Measurements from ENCODE around the gene ADGRL1. TPM values are rescaled to one million over a fixed set of nuclear protein-coding genes. Genes with fewer than 3 reads are reported as not detected.

ADGRL1 gene
- total RNA-seq, 1 donor = 2.5 TPM

DNA sequence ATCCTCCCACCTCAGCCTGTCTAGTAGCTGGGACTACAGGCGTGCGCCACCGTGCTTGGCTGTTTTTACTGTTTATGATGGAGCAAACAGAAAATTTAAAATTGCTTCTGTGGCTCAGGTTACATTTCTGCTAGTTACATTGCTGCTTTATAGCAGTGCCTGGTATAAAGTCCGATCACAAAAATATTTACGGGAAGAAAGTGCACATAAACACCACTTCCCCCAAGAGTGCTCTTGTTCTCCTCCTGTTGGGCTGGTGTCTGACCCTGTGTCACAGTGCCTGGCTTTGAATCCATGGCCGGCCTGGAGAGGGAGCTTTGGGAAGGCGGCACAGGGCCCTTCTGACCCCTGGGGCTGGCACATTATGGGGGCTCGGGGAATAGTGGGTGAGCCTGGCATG is 100.3 kb downstream of the ADGRL1 start:
- Histone ChIP-seq H3K27me3 (ENCODE audit: insufficient read depth, low read length) (no peaks in the 10 kb centered on the region), H3K36me3 (ENCODE audit: insufficient read depth, low read length) (peaks cover 44% of the 10 kb centered on the region)

DNA sequence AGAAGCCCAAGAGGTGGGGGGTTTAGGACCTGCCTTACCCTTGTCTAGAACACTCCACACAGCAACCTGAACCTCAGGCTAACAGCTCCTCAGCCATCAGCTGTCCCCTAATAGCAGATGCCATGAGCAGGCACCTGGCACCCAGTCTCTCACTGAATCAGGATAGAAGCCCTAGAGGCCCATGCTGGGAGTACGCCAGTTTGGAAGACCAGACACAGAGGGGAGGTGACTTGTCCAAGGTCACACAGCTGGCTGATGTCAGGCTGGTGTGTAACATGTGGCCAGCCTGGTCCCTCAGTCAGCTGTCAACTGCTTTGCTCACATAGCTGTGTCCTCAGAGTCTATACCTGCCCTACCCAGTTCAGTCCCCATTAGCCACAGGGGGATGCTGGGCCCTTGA is 102.7 kb downstream of the ADGRL1 start:
- Histone ChIP-seq H3K79me2 (ENCODE audit: insufficient read depth, low read length) (peaks cover 9% of the 10 kb centered on the region), H3K4me2 (ENCODE audit: insufficient read depth, low read length) (no peak overlapping the region), H4K20me1 (ENCODE audit: insufficient read depth, low read length) (peaks cover 4% of the 10 kb centered on the region), H3K4me1 (ENCODE audit: insufficient read depth, low read length) (peaks cover 10% of the 10 kb centered on the region), H3K4me3 (ENCODE audit: insufficient read depth, low read length) (no peak overlapping the region), H2AFZ (ENCODE audit: low read length) (no peak overlapping the region), H3K9me3 (ENCODE audit: low read depth, low read length) (no peaks in the 10 kb centered on the region), H3K36me3 (ENCODE audit: insufficient read depth, low read length) (peaks cover 48% of the 10 kb centered on the region), H3K27me3 (ENCODE audit: insufficient read depth, low read length) (no peaks in the 10 kb centered on the region), H3K27ac (ENCODE audit: low read depth, low read length) (no peak overlapping the region)
- TF ChIP-seq, protein P1, sequence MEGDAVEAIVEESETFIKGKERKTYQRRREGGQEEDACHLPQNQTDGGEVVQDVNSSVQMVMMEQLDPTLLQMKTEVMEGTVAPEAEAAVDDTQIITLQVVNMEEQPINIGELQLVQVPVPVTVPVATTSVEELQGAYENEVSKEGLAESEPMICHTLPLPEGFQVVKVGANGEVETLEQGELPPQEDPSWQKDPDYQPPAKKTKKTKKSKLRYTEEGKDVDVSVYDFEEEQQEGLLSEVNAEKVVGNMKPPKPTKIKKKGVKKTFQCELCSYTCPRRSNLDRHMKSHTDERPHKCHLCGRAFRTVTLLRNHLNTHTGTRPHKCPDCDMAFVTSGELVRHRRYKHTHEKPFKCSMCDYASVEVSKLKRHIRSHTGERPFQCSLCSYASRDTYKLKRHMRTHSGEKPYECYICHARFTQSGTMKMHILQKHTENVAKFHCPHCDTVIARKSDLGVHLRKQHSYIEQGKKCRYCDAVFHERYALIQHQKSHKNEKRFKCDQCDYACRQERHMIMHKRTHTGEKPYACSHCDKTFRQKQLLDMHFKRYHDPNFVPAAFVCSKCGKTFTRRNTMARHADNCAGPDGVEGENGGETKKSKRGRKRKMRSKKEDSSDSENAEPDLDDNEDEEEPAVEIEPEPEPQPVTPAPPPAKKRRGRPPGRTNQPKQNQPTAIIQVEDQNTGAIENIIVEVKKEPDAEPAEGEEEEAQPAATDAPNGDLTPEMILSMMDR (IDR thresholded peaks at IDR 0.05; ENCODE audit: extremely low read depth, low read depth, low read length) = no peak
- peak; percentile 17 for DNase-seq (ENCODE audit: insufficient read length, low spot score, missing footprints)

More for the DNA sequence above, 100.3 kb downstream of the ADGRL1 start:
- peaks cover 4% of the 10 kb centered on the region for H4K20me1 ChIP-seq (ENCODE audit: insufficient read depth, low read length)
- H3K4me1 ChIP-seq (ENCODE audit: insufficient read depth, low read length) = peaks cover 10% of the 10 kb centered on the region
- peak; percentile 19 for DNase-seq (ENCODE audit: insufficient read length, low spot score, missing footprints)
- peaks cover 23% of the 10 kb centered on the region for H3K79me2 ChIP-seq (ENCODE audit: insufficient read depth, low read length)
- TF ChIP-seq, protein P1 (IDR thresholded peaks at IDR 0.05; ENCODE audit: extremely low read depth, low read depth, low read length) = no peak
- no peak overlapping the region for H3K27ac ChIP-seq (ENCODE audit: low read depth, low read length)
- no peaks in the 10 kb centered on the region for H3K9me3 ChIP-seq (ENCODE audit: low read depth, low read length)
- H3K4me3 ChIP-seq (ENCODE audit: insufficient read depth, low read length) = no peak overlapping the region
- H2AFZ ChIP-seq (ENCODE audit: low read length) = no peak overlapping the region
- H3K4me2 ChIP-seq (ENCODE audit: insufficient read depth, low read length) = no peak overlapping the region

GRCh38 chr19:14102756-14103155 is 103.2 kb downstream of the ADGRL1 start:
- H3K4me2 ChIP-seq (ENCODE audit: insufficient read depth, low read length) = no peak overlapping the region
- no peak overlapping the region for H2AFZ ChIP-seq (ENCODE audit: low read length)
- TF ChIP-seq, protein P1 (IDR thresholded peaks at IDR 0.05; ENCODE audit: extremely low read depth, low read depth, low read length) = no peak
- peak overlapping the region; percentile 58 for H3K27ac ChIP-seq (ENCODE audit: low read depth, low read length)
- H3K27me3 ChIP-seq (ENCODE audit: insufficient read depth, low read length) = no peaks in the 10 kb centered on the region
- H3K36me3 ChIP-seq (ENCODE audit: insufficient read depth, low read length) = peaks cover 53% of the 10 kb centered on the region
- peaks cover under 1% of the 10 kb centered on the region for H4K20me1 ChIP-seq (ENCODE audit: insufficient read depth, low read length)
- peaks cover 5% of the 10 kb centered on the region for H3K79me2 ChIP-seq (ENCODE audit: insufficient read depth, low read length)
- no peak overlapping the region for H3K4me3 ChIP-seq (ENCODE audit: insufficient read depth, low read length)
- H3K4me1 ChIP-seq (ENCODE audit: insufficient read depth, low read length) = peaks cover 10% of the 10 kb centered on the region
- no peaks in the 10 kb centered on the region for H3K9me3 ChIP-seq (ENCODE audit: low read depth, low read length)
- peak; percentile 56 for DNase-seq (ENCODE audit: insufficient read length, low spot score, missing footprints)

DNA sequence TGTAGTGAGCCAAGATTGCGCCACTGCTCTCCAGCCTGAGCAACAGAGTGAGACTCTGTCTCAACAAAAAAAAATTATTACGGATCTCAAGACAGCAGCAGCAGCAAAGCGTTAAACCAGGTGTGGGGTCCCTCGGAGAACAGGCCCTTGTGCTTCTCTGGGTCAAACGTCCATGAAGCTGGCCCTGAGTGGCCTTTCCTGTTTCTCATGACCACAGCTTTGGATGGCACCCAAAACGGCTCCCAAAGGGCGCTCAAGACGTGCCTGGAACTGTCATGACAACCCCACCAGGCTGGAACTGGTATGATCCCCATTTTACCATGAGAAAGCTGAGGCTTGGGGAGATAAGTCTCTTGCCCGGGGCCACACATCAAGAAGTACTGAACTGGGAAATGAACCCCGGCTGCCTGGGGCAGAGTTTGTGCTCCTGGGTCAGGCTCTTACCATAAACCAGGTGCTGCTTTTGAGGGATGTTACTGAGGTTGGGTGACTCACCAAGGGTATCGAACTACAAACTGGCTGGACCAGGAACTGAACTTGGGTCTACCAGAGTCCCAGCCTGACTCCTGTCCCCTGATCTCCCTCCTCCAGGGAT is 103.8 kb downstream of the ADGRL1 start:
- H3K4me3 ChIP-seq (ENCODE audit: insufficient read depth, low read length) = no peak overlapping the region
- H4K20me1 ChIP-seq (ENCODE audit: insufficient read depth, low read length) = no peaks in the 10 kb centered on the region
- peaks cover 10% of the 10 kb centered on the region for H3K4me1 ChIP-seq (ENCODE audit: insufficient read depth, low read length)
- no peak overlapping the region for H3K4me2 ChIP-seq (ENCODE audit: insufficient read depth, low read length)
- peak; percentile 86 for DNase-seq (ENCODE audit: insufficient read length, low spot score, missing footprints)
- peaks cover 57% of the 10 kb centered on the region for H3K36me3 ChIP-seq (ENCODE audit: insufficient read depth, low read length)
- TF ChIP-seq, protein P1 (IDR thresholded peaks at IDR 0.05; ENCODE audit: extremely low read depth, low read depth, low read length) = no peak
- peak overlapping the region; percentile 58 for H3K27ac ChIP-seq (ENCODE audit: low read depth, low read length)
- H2AFZ ChIP-seq (ENCODE audit: low read length) = no peak overlapping the region
- H3K9me3 ChIP-seq (ENCODE audit: low read depth, low read length) = no peaks in the 10 kb centered on the region
- H3K27me3 ChIP-seq (ENCODE audit: insufficient read depth, low read length) = no peaks in the 10 kb centered on the region
- no peaks in the 10 kb centered on the region for H3K79me2 ChIP-seq (ENCODE audit: insufficient read depth, low read length)
